GM19467 (cell line): ENCODE measurements around the gene IWS1.

Experiments used
- ATAC-seq: cut with Tn5 transposase; IDR thresholded peaks from one replicate; pipeline ENCODE4 v1.9.1; 2021; ENCODE audit warnings: mild to moderate bottlenecking, moderate library complexity; ENCODE audit not compliant: unreplicated experiment

IWS1 gene

GRCh38 chr2:127506510-127506909 is 19.8 kb downstream of the IWS1 start:
- ATAC-seq = no peak

DNA sequence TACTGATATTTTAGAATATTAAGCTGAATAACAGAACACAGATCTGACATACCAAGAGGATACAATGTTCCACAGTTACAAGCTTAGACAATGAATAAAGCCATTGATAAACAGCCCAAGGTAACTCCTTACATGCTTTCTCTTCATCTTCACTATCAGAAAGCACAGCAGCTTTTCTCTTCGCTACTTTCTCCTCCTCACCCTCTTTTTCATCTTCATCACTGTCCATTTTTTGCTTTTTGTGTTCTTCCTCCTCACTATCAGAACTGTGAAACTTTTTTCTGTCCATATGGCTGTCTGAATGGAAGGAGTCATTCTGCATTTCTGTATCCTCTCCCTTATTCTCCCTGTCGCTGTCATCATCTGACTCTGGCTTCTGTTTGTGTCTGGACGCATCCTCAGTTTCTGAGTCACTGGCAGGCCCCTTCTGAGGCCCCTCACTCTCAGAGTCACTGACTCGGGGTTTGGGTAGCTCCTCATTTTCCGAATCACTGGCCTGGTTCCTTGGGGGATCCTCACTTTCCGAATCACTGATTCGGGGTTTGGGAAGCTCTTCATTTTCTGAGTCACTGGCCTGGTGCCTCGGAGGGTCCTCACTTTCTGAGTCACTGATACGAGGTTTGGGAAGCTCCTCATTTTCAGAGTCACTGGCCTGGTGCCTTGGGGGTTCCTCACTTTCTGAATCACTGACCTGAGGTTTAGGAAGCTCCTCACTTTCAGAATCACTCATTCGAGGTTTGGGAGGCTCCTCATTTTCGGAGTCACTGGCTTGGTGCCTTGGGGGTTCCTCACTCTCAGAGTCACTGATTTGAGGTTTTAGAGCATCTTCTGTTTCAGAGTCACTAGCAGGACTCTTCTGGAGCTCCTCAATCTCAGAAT is 21.5 kb downstream of the IWS1 start:
- no peak for ATAC-seq

DNA sequence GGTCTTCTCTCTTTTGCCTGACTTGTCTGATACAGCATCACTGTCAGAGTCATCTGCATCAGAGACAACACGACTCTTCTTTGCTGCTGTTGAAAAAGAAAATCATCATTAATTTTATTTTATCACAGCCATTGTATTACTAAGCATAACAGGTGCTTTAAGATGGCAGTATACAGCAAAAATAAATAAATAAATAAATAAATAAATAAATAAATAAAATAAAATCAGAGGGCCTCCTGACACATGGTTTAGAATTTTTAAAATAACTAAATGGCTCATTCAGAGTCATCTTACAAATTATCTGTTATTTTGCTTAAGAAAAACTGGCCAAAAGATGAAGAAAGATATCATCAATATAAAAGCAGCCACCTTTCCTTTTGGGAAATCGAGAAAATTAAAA is 22.8 kb downstream of the IWS1 start:
- no peak for ATAC-seq

DNA sequence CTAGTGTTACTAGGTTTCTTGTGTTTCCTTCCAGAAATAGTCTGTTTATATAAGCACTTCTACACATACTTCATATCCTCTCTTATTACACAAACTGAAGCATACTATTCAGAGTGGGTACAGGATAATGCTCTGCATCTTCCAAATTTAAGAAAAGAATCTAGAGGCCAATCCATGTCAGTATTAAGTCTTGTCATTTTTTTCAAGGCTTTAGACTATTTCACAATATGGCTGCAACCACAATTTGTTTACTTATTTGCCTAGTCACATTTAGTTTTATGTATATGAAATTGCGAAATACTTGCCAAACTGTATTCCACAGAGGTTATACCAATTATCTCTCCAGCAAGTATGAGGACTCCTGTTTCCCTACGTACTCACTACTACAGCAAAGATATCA is 27.9 kb downstream of the IWS1 start:
- no peak for ATAC-seq

DNA sequence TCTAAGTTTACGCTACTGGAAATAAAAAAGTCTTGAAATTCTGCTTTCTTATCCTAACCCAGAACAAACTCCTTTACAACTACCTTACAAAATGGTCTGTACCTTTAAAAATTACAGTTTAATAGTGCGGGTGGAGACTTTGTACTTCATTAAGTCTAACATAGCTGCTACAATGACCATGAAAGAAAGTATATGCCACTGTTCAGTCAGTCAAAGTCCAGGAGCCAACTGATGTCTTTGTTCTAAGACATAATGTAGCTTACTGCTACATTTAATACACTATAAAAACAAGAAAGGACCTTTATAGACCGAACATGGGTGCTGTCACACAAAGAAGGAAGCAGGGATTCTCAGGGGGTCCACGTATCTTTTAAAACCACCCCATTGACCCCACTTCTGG is 36.0 kb downstream of the IWS1 start:
- ATAC-seq = no peak

DNA sequence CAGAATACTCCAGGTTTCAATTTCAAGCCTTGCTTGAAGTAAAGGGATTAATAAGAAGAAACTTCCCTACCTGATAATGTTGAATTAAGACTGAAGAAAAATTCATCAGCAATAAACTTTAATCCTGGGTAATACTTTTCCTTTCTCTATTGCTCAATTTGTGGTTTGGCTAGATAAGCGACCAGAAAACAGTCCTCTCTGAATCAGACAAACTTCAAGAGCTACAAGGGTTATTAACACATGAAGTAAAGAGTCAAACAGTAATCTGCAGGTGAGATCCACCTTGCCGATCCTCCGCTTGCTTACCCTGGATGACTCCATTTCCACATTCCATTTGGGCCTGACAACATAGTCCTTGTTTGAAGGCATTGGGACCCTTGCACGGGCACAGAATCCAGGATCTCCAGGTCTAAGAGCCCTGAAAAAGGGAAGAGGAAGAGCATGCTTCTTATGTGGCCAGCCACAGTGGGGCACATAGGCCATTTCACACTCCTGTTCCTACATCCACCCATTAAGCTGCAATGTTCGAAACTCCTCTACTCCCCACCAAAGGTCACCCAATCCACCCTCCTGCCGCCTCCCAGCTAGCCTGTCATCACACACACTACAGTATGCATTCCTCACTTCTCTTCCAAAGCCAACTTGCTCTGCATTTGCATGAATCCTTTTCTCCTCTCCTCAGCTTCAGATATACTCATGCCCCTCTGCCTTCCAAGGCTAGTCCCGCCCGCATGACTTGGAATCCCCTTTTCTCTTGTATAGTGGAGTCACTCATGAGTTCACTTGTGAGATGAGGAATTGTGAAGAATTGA is 39.8 kb downstream of the IWS1 start:
- ATAC-seq = no peak

- ATAC-seq = no peak
These were observed 40.6 kb downstream of the IWS1 start for GRCh38 chr2:127485694-127486071.

GRCh38 chr2:127485051-127485693 is 41.1 kb downstream of the IWS1 start:
- ATAC-seq = no peak

DNA sequence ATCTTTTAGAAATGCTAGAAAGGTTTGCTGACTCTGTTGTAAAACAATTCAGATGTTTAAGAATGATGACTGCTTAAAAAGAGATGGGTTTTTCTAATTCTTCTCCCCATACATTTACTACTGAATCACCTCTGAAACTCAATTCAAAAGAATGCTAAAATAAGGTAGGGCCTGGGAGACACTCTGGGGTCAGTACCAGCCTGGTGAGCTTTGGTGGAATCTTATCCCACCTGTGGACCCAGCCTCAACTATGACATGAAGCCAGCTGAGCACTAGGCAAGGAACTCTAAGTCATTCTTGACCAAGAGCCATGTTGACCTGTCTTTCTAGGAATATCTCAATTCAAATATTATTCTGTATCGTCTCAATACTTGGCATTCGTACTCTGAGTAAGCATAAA is 44.3 kb downstream of the IWS1 start:
- ATAC-seq = no peak

- ATAC-seq = no peak
These were observed 46.2 kb downstream of the IWS1 start for GRCh38 chr2:127479866-127480743.

- ATAC-seq = no peak
These were observed 47.0 kb downstream of the IWS1 start for GRCh38 chr2:127479219-127479825.

DNA sequence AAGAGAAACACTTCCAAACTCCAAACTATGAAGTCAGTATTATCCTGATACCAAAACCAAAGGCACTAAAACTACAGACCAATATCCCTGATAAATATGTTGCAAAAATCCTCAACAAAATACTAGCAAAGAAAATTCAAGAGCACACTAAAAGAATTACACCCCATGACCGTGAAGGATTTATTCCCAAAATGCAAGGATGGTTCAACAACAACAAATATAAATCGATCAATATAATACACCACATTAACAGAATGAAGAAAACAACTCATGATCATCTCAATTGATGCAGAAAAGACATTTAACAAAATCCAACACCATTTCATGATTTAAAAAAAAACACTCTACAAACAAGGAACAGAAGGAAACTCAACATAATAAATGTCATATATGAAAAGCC is 50.5 kb downstream of the IWS1 start:
- ATAC-seq = no peak

DNA sequence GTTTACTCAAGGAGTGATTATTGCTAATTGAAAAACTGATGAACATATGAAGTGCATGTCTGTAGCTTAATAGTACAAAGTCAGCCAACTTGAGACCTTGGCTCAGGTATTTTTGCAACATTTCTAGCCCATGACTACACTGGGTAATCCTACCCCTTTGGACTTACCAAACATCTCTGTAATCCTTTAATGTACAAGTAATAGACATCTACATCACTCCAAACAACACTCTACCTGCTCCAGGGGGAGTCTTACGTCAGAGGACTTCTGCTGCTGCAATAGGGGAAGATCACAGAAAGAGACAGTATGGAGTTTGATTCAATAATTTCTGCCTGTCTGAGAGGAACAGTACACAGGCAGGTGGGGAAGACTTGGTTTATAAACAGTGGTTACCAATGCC is 54.0 kb downstream of the IWS1 start:
- ATAC-seq = no peak

- ATAC-seq = no peak
These were observed 54.9 kb downstream of the IWS1 start for GRCh38 chr2:127471286-127471988.

GRCh38 chr2:127469974-127470373 is 56.3 kb downstream of the IWS1 start:
- no peak for ATAC-seq

GRCh38 chr2:127469051-127469450 is 57.2 kb downstream of the IWS1 start:
- no peak for ATAC-seq

DNA sequence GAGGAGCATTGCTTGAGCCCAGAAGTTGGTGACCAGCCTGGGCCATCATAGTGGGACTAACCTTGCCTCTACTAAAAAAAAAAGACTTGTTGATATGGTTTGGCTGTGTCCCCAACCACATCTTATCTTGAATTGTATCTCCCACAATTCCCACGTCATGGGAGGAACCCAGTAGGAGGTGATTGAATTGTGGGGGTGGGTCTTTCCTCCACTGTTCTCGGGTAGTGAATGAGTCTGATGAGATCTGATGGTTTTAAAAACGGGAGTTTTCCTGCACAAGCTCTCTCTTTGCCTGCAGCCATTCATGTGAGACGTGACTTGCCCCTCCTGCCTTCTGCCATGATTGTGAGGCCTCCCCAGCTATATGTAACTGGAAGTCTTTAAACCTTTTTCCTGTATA is 61.0 kb downstream of the IWS1 start:
- no peak for ATAC-seq

- ATAC-seq = no peak
These were observed 61.6 kb downstream of the IWS1 start for GRCh38 chr2:127464470-127465257.
